ENCODE results near the gene RHBDL1.

RHBDL1 gene

GRCh38 chr16:671353-672131, 3.9 kb upstream of the RHBDL1 start:
- H3K4me3 ChIP-seq (ENCODE audit: low read depth, low read length), result no peak overlapping the region
- DNase-seq (ENCODE audit: low read depth), result no peak

- no peak for DNase-seq (ENCODE audit: low read depth)
- H3K4me3 ChIP-seq (ENCODE audit: low read depth, low read length), result no peak overlapping the region
Observed at GRCh38 chr16:672371-672770, 3.1 kb upstream of the RHBDL1 start.

DNA sequence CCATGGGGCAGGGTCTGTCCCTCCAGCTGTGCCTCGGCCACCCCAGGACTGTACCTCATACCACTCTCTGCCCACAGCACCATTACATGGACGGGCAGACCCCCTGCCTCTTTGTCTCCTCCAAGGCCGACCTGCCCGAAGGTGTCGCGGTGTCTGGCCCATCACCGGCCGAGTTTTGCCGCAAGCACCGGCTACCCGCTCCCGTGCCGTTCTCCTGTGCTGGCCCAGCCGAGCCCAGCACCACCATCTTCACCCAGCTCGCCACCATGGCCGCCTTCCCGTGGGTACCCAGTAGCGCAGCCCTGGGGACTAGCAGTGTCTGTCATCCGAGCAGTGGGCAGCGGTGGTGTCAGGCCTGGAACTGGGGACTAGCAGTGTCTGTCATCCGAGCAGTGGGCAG, 2.6 kb upstream of the RHBDL1 start:
- H3K4me3 ChIP-seq (ENCODE audit: low read depth, low read length), result no peak overlapping the region
- DNase-seq (ENCODE audit: low read depth), result no peak

GRCh38 chr16:673399-673991, 2.0 kb upstream of the RHBDL1 start:
- H3K4me3 ChIP-seq (ENCODE audit: low read depth, low read length), result no peak overlapping the region
- DNase-seq (ENCODE audit: low read depth), result no peak

GRCh38 chr16:674214-674881, 1.1 kb upstream of the RHBDL1 start:
- no peak for DNase-seq (ENCODE audit: low read depth)
- no peak overlapping the region for H3K4me3 ChIP-seq (ENCODE audit: low read depth, low read length)

GRCh38 chr16:675884-676564, 553 bp downstream of the RHBDL1 start:
- DNase-seq (ENCODE audit: low read depth), result no peak
- peak overlapping the region; percentile 43 for H3K4me3 ChIP-seq (ENCODE audit: low read depth, low read length)

GRCh38 chr16:676565-676902, 1.1 kb downstream of the RHBDL1 start:
- H3K4me3 ChIP-seq (ENCODE audit: low read depth, low read length), result no peak overlapping the region

GRCh38 chr16:676913-677312, 1.4 kb downstream of the RHBDL1 start:
- H3K4me3 ChIP-seq (ENCODE audit: low read depth, low read length), result no peak overlapping the region
- no peak for DNase-seq (ENCODE audit: low read depth)

More at GRCh38 chr16:676565-676902, 1.1 kb downstream of the RHBDL1 start:
- no peak for DNase-seq (ENCODE audit: low read depth)

DNA sequence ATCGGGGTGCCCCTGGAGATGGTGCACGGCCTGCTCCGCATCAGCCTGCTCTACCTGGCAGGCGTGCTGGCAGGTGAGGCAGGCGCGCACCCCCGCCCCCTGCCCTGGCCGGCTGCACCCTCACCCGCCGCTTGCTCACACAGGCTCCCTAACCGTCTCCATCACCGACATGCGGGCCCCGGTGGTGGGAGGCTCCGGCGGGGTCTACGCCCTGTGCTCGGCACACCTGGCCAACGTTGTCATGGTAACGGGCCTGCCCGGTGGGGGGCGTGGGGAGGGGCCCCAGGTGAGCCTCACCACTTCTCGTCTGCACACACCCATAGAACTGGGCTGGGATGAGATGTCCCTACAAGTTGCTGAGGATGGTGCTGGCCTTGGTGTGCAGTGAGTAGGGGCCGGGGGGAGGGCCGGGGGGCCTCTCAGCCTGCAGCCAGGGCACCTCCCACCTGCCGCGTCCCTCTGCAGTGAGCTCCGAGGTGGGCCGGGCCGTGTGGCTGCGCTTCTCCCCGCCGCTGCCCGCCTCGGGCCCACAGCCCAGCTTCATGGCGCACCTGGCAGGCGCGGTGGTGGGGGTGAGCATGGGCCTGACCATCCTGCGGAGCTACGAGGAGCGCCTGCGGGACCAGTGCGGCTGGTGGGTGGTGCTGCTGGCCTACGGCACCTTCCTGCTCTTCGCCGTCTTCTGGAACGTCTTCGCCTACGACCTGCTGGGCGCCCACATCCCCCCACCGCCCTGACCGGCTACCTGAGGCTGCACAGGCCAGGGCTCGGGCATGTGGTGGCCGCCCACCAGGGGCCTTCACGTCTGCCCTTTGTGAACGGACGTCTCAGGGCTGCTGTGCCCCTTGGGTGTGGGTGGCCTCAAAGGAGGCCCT, 2.1 kb downstream of the RHBDL1 start:
- H3K4me3 ChIP-seq (ENCODE audit: low read depth, low read length), result no peak overlapping the region
- DNase-seq (ENCODE audit: low read depth), result no peak

DNA sequence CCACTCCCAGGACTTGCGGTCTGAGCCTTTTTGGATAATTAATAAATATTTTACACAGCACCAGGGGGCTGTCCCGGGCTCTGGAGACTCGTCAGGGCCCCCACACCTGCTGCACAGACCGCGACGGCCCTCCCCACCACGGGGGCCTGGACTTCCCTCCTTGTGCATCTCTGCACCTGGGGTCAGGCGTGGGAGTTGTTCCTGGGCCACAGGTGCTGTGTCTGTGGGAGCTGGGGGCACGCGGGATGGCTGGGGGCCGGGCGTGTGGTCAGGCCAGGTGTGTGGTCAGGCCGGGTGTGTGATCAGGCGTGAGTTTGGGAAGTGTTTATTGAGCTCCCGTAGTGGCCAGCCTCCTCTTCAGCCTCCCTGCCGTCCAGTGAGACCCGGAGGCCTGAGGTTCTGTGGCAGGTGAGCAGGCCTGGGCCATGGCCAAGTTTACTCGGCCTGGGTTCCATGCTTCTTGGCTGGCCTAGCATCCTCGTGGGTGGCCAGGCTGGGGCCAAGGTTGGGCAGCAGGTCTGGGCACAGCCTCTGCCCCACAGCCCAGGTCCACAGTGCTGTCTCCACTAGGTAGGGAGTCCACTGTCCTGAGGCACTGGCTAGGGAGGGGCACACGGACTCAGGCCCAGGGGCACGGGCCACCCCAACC, 2.9 kb downstream of the RHBDL1 start:
- no peak overlapping the region for H3K4me3 ChIP-seq (ENCODE audit: low read depth, low read length)
- DNase-seq (ENCODE audit: low read depth), result no peak

GRCh38 chr16:678858-679813, 3.7 kb downstream of the RHBDL1 start:
- H3K4me3 ChIP-seq (ENCODE audit: low read depth, low read length), result peak overlapping the region; percentile 56
- DNase-seq (ENCODE audit: low read depth), result no peak

- no peak for DNase-seq (ENCODE audit: low read depth)
- H3K4me3 ChIP-seq (ENCODE audit: low read depth, low read length), result peak within 1 kb of the TSS; percentile 86
Observed at GRCh38 chr16:679814-680624, 4.5 kb downstream of the RHBDL1 start, which contains the start of gene STUB1. Gene STUB1 (plus strand): TSS chr16:680410. CDS start chr16:680526, 116 bp downstream.

DNA sequence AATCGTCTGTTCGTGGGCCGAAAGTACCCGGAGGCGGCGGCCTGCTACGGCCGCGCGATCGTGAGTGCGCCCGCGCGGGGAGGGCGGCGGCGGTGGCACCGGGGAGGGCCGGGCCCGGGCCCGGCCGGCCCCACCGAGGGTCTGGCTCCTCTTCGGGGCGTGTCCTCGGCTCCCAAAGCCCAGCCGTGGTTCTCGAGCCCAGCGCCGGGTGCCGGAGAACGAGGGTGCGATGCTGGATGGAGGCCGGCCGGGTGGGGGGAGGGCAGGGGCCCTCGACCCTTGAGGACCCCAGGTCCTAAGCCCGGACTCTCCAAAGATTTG, 5.1 kb downstream of the RHBDL1 start:
- peak overlapping the region; percentile 86 for H3K4me3 ChIP-seq (ENCODE audit: low read depth, low read length)
- no peak for DNase-seq (ENCODE audit: low read depth)

DNA sequence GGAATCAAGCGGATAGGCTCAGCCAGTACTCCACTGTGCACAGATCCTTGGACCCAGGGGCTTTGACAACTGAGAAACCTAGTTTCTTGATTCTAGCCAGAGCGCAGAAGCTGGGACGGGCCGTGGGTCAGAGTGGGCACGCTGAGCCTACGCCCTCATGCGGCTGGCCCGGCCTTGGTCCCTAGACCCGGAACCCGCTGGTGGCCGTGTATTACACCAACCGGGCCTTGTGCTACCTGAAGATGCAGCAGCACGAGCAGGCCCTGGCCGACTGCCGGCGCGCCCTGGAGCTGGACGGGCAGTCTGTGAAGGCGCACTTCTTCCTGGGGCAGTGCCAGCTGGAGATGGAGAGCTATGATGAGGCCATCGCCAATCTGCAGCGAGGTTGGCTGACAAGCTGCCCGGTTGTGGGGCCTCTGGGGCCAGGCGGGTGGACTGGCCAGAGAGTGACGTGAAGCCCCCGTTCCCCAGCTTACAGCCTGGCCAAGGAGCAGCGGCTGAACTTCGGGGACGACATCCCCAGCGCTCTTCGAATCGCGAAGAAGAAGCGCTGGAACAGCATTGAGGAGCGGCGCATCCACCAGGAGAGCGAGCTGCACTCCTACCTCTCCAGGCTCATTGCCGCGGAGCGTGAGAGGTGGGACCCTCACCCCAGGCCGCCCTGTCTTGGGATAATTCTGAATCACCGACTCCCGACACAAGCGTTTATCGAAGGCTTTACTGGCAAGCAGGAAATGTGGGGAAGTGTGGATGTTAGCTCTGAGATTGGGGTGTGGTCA, 5.7 kb downstream of the RHBDL1 start:
- peak overlapping the region; percentile 86 for H3K4me3 ChIP-seq (ENCODE audit: low read depth, low read length)
- no peak for DNase-seq (ENCODE audit: low read depth)

DNA sequence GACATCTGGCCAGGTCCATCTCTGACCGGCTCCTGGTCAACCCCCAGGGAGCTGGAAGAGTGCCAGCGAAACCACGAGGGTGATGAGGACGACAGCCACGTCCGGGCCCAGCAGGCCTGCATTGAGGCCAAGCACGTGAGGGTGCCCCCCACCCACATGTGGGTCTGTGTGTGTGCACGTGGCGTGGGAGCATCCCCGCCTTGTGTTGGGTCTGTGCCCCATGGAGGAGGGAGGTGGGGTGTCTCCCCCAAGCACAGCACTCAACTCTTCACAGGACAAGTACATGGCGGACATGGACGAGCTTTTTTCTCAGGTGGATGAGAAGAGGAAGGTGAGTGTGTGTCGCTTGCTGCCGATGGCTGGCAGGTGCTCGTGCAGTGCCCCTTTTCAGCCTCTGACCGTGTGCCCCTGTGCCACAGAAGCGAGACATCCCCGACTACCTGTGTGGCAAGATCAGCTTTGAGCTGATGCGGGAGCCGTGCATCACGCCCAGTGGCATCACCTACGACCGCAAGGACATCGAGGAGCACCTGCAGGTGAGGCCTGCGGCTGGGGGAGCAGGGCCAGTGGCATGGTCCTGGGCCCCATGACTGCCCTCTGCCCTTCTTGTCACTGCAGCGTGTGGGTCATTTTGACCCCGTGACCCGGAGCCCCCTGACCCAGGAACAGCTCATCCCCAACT, 6.4 kb downstream of the RHBDL1 start:
- H3K4me3 ChIP-seq (ENCODE audit: low read depth, low read length), result peak overlapping the region; percentile 86

More for the DNA sequence above, 6.4 kb downstream of the RHBDL1 start:
- DNase-seq (ENCODE audit: low read depth), result no peak

All from skeletal muscle cell (primary cell).